H1 (cell line): Measurements from ENCODE around the gene MRPL54. TPM values are rescaled to one million over a fixed set of nuclear protein-coding genes. Genes with fewer than 3 reads are reported as not detected.

Experiments used
- CTCF ChIA-PET: fragments of 300-600 bp; sonication (Branson Sonifier 250); formaldehyde crosslinking; loops from one replicate; lab custom pipeline; 2021; ENCODE audit not compliant: partially characterized antibody; lab: Charles Lee
- POLR2A ChIA-PET: fragments of 300-600 bp; sonication (Branson Sonifier 250); formaldehyde crosslinking; loops from one replicate; lab custom pipeline; 2021; ENCODE audit warnings: inconsistent platforms; ENCODE audit not compliant: partially characterized antibody; lab: Charles Lee
- DNase-seq, 2 experiments: peaks; one replicate each; pipeline versions ENCODE4 v3.0.0 to v3.0.0-alpha.2; 2010 to 2022; ENCODE audit warnings: low spot score in 2 of 2, low read depth in 1 of 2, mixed read lengths in 1 of 2
- FAIRE-seq: peaks from 2 replicates; lab custom pipeline; 2011; peaks lifted over from hg19 to GRCh38; lab: Jason Lieb, UNC
- H2AFZ ChIP-seq: 2 replicates; pipeline ENCODE4 v1.8.1; 2012; ENCODE audit warnings: low read length, inconsistent platforms
- H2AK5ac ChIP-seq: 2 replicates; pipeline ENCODE4 v1.6.1; 2013; ENCODE audit warnings: low read depth, low read length
- H2BK120ac ChIP-seq: replicated peaks from 2 replicates; pipeline ENCODE3; 2013; ENCODE audit warnings: low read depth, low read length, inconsistent platforms
- H2BK12ac ChIP-seq: 2 replicates; pipeline ENCODE4 v1.6.1; 2013; ENCODE audit warnings: low read depth, low read length
- H2BK15ac ChIP-seq: 2 replicates; pipeline ENCODE4 v1.6.1; 2013; ENCODE audit warnings: low read length
- H2BK20ac ChIP-seq: 2 replicates; pipeline ENCODE4 v1.6.1; 2013; ENCODE audit warnings: low read length
- H2BK5ac ChIP-seq: 2 replicates; pipeline ENCODE4 v1.6.1; 2013; ENCODE audit warnings: low read depth, low read length
- H3K14ac ChIP-seq: 2 replicates; pipeline ENCODE4 v1.6.1; 2013; ENCODE audit warnings: inconsistent platforms; ENCODE audit not compliant: insufficient read length
- H3K18ac ChIP-seq: 2 replicates; pipeline ENCODE4 v1.6.1; 2013; ENCODE audit warnings: low read length; ENCODE audit errors: extremely low read depth
- H3K23ac ChIP-seq: 2 replicates; pipeline ENCODE4 v1.6.1; 2013; ENCODE audit warnings: inconsistent platforms; ENCODE audit not compliant: insufficient read length
- H3K23me2 ChIP-seq: 2 replicates; pipeline ENCODE4 v1.6.1; 2013; ENCODE audit warnings: low read depth, low read length
- H3K27ac ChIP-seq: 2 replicates; pipeline ENCODE4 v1.6.1; 2011; ENCODE audit warnings: low read depth, low read length, inconsistent platforms
- H3K27me3 ChIP-seq, 4 experiments: replicated peaks in 1 of 4; 1 replicate in 1 of 4; 2 replicates in 3 of 4; pipeline versions ENCODE4 v1.6.1 to v1.8.1; 2011 to 2013; ENCODE audit warnings: low read length in 3 of 4, mild to moderate bottlenecking in 3 of 4, inconsistent platforms in 2 of 4, mixed read lengths in 2 of 4, moderate library complexity in 1 of 4; ENCODE audit not compliant: control insufficient read depth in 3 of 4, insufficient read depth in 3 of 4; ENCODE audit errors: extremely low read depth in 1 of 4
- H3K36me3 ChIP-seq, 4 experiments: 2 replicates each; pipeline versions ENCODE4 v1.6.1 to v1.8.1; 2011 to 2013; ENCODE audit warnings: mild to moderate bottlenecking in 4 of 4, low read length in 3 of 4, moderate library complexity in 2 of 4, control low read depth in 1 of 4, inconsistent platforms in 1 of 4; ENCODE audit not compliant: insufficient read depth in 4 of 4, control insufficient read depth in 2 of 4
- H3K4ac ChIP-seq: replicated peaks from 2 replicates; pipeline ENCODE3; 2013; ENCODE audit warnings: low read length, low read depth, mixed read lengths, inconsistent platforms; ENCODE audit not compliant: insufficient read length
- H3K4me1 ChIP-seq, 4 experiments: replicated peaks in 1 of 4; 1 replicate in 1 of 4; 2 replicates in 3 of 4; pipeline versions ENCODE4 v1.6.1 to v1.8.1; 2011 to 2013; ENCODE audit warnings: low read length in 3 of 4, inconsistent platforms in 2 of 4, mixed read lengths in 1 of 4; ENCODE audit not compliant: insufficient read depth in 4 of 4, control insufficient read depth in 3 of 4
- H3K4me2 ChIP-seq, 2 experiments: 2 replicates each; pipeline versions ENCODE4 v1.6.1 to v1.8.1; 2011 to 2013; ENCODE audit warnings: low read depth in 2 of 2, low read length in 2 of 2, control low read depth in 1 of 2, inconsistent platforms in 1 of 2, mild to moderate bottlenecking in 1 of 2; ENCODE audit not compliant: insufficient read depth in 1 of 2
- H3K4me3 ChIP-seq, 4 experiments: fragments of 200-600, 300-600 bp in 1 of 4; sonication (generic), shearing (Covaris generic), sonication (Bioruptor Twin) in 1 of 4; 2 replicates each; pipeline versions ENCODE4 v1.5.1 to v1.8.1; 2011 to 2016; ENCODE audit warnings: low read length in 4 of 4, low read depth in 3 of 4, control low read depth in 2 of 4, inconsistent platforms in 2 of 4, mild to moderate bottlenecking in 2 of 4, mixed read lengths in 1 of 4, moderate library complexity in 1 of 4; ENCODE audit not compliant: insufficient read depth in 2 of 4; ENCODE audit errors: extremely low read depth in 1 of 4
- H3K56ac ChIP-seq: replicated peaks from 2 replicates; pipeline ENCODE3; 2013; ENCODE audit warnings: low read depth, mild to moderate bottlenecking, mixed read lengths, low read length, inconsistent platforms; ENCODE audit not compliant: insufficient read length
- H3K79me1 ChIP-seq: 2 replicates; pipeline ENCODE4 v1.6.1; 2013; ENCODE audit warnings: low read depth, low read length, control low read depth
- H3K79me2 ChIP-seq, 2 experiments: 2 replicates each; pipeline versions ENCODE4 v1.6.1 to v1.8.1; 2012 to 2013; ENCODE audit warnings: low read length in 2 of 2, mild to moderate bottlenecking in 2 of 2, inconsistent platforms in 1 of 2; ENCODE audit not compliant: insufficient read depth in 2 of 2, control insufficient read depth in 1 of 2
- H3K9ac ChIP-seq, 4 experiments: replicated peaks in 1 of 4; 1 replicate in 1 of 4; 2 replicates in 3 of 4; pipeline versions ENCODE4 v1.6.1 to v1.8.1; 2011 to 2013; ENCODE audit warnings: low read depth in 3 of 4, low read length in 3 of 4, control low read depth in 2 of 4, mild to moderate bottlenecking in 2 of 4, moderate library complexity in 2 of 4, inconsistent platforms in 1 of 4; ENCODE audit errors: extremely low read depth in 1 of 4
- H3K9me3 ChIP-seq, 2 experiments: 2 replicates each; pipeline versions ENCODE4 v1.6.1 to v1.8.1; 2012 to 2013; ENCODE audit warnings: mild to moderate bottlenecking in 2 of 2, moderate library complexity in 2 of 2, control low read depth in 1 of 2, inconsistent platforms in 1 of 2, low read depth in 1 of 2, low read length in 1 of 2, mixed read lengths in 1 of 2; ENCODE audit not compliant: insufficient read depth in 2 of 2
- H4K20me1 ChIP-seq, 2 experiments: replicated peaks in 1 of 2; 2 replicates each; pipeline versions ENCODE3 to v1.8.1; 2011 to 2013; ENCODE audit warnings: inconsistent platforms in 2 of 2, low read length in 2 of 2, mild to moderate bottlenecking in 1 of 2; ENCODE audit not compliant: insufficient read depth in 2 of 2, control insufficient read depth in 1 of 2
- H4K5ac ChIP-seq: 2 replicates; pipeline ENCODE4 v1.6.1; 2013; ENCODE audit warnings: low read length, low read depth, mixed read lengths, inconsistent platforms; ENCODE audit not compliant: insufficient read length
- H4K8ac ChIP-seq: 2 replicates; pipeline ENCODE4 v1.8.0; 2013; ENCODE audit warnings: mild to moderate bottlenecking, moderate library complexity, low read length, inconsistent platforms; ENCODE audit not compliant: insufficient read depth; ENCODE audit errors: extremely low read depth
- H4K91ac ChIP-seq: replicated peaks from 2 replicates; pipeline ENCODE3; 2013; ENCODE audit warnings: low read length, mixed read lengths, inconsistent platforms; ENCODE audit not compliant: insufficient read length
- SIN3A ChIP-seq, 2 experiments: IDR thresholded peaks in 1 of 2; conservative IDR thresholded peaks in 1 of 2; 2 replicates each; pipeline ENCODE4 v1.6.1; 2011 to 2012; ENCODE audit warnings: low read length in 2 of 2, improper control_type of control experiment in 1 of 2, low read depth in 1 of 2, mild to moderate bottlenecking in 1 of 2
- SP4 ChIP-seq: IDR thresholded peaks from 2 replicates; pipeline ENCODE4 v1.6.1; 2012; ENCODE audit warnings: low read length, inconsistent platforms
- TEAD4 ChIP-seq: IDR thresholded peaks from 2 replicates; pipeline ENCODE4 v1.6.1; 2012; ENCODE audit warnings: low read depth, low read length, inconsistent platforms, mixed read lengths
- YY1 ChIP-seq: IDR thresholded peaks from 2 replicates; pipeline ENCODE4 v1.6.1; 2011; ENCODE audit warnings: low read depth, mild to moderate bottlenecking, low read length
- ZNF274 ChIP-seq: IDR thresholded peaks from 2 replicates; pipeline ENCODE4 v1.7.0; 2012; ENCODE audit warnings: low read length, borderline replicate concordance; ENCODE audit errors: extremely low read depth
- WGBS, 2 experiments: shearing (Covaris generic) in 1 of 2; methylation state at CpG; one replicate each; pipeline versions ENCODE4 v1.1.6 to v1.1.7; 2013 to 2015; ENCODE audit warnings: low lambda C conversion rate in 2 of 2, mixed read lengths in 2 of 2, inconsistent platforms in 1 of 2, low coverage in 1 of 2, missing lambda C conversion rate in 1 of 2; ENCODE audit not compliant: insufficient replicate concordance in 2 of 2, insufficient coverage in 1 of 2, insufficient read length in 1 of 2; ENCODE audit errors: extremely low coverage in 1 of 2, missing lambda C conversion rate in 1 of 2; 5-methylcytosine and 5-hydroxymethylcytosine counted together
- polyA plus RNA-seq, 7 experiments: library from polyadenylated mRNA; depleted of rRNA in 3 of 7; stranded (reverse) in 5 of 7; unstranded in 2 of 7; fragments of >200 nt in 5 of 7; fragments of 200-250 nt in 2 of 7; gene quantifications; 1 replicate in 5 of 7; 2 replicates in 1 of 7; 4 replicates in 1 of 7; pipeline versions ENCODE4 v1.2.1 to v1.2.3, GENCODE V29; 2011 to 2013; ENCODE audit warnings: missing spikeins in 2 of 7, mixed read lengths in 2 of 7
- total RNA-seq: library from RNA; stranded (reverse); fragmentation: NEBNext Ultra II Directional; extraction: Animal tissue kit (Norgen Biotek cat#: 25700); gene quantifications from 2 replicates; pipeline ENCODE4 v1.2.1, GENCODE V29; 2021

MRPL54 gene
- total and polyA plus RNA-seq, 2 of the 8 experiments (the other 6 are each of a cell fraction or from before 2014, with no cell fraction given): 63.8 to 72.8 TPM

GRCh38 chr19:3766520-3766919, 4.0 kb downstream of the MRPL54 start:
- peaks cover 0 to 8% (median 3%) of the 10 kb centered on the region in 4 experiments; a peak in 6 of 8 replicates for H3K36me3 ChIP-seq
- peaks cover 0 to 4% (median 1%) of the 10 kb centered on the region in 4 experiments; a peak in 2 of 7 replicates for H3K4me1 ChIP-seq
- H4K20me1 ChIP-seq: peaks cover 0 to 11% of the 10 kb centered on the region in 2 experiments
- ChIA-PET CTCF (interaction anchor here (0.6 to 0.7 kb wide), 2 partner anchors 30 to 74 kb away, joined by 3 read pairs; no protein-coding TSS in a partner anchor), POLR2A (interaction anchor here (1.3 kb wide), 1 partner anchor 17 kb away, joined by 4 read pairs; no protein-coding TSS in a partner anchor)
- no peak overlapping the region for H3K14ac ChIP-seq
- no peaks in the 10 kb centered on the region; the same call in 1 of the 2 replicates for H3K23me2 ChIP-seq
- H2BK5ac ChIP-seq: no peak overlapping the region
- no peak overlapping the region for H4K5ac ChIP-seq
- H2AFZ ChIP-seq: no peak overlapping the region
- H3K27me3 ChIP-seq: no peaks in the 10 kb centered on the region
- H3K56ac ChIP-seq: no peak overlapping the region
- no peak overlapping the region for H2BK12ac ChIP-seq
- TF ChIP-seq ZNF274: no peak
- TF ChIP-seq YY1: no peak
- no peak for TF ChIP-seq SP4
- no peak for TF ChIP-seq SIN3A (conservative IDR thresholded peaks at IDR 0.05 in 1 of 2, IDR thresholded peaks at IDR 0.05 in 1 of 2; ENCODE audit: low read depth in 1 of 2, low read length in 2 of 2)
- no peak for TF ChIP-seq TEAD4
- TF ChIP-seq, all 59 proteins: peak for 0
- no peak overlapping the region for H3K4me2 ChIP-seq
- H4K91ac ChIP-seq: no peak overlapping the region
- 0 out of 2 replicates have a peak, but pooled peaks cover 3% of the 10 kb centered on the region for H3K79me1 ChIP-seq
- no peak overlapping the region for H3K23ac ChIP-seq
- H3K27ac ChIP-seq: no peak overlapping the region
- no peak overlapping the region for H3K4me3 ChIP-seq
- H3K79me2 ChIP-seq: peaks cover 0 to 2% of the 10 kb centered on the region in 2 experiments; a peak in 1 of 4 replicates
- H2AK5ac ChIP-seq: no peak overlapping the region
- no peak overlapping the region for H2BK120ac ChIP-seq
- DNase-seq (no peak), FAIRE-seq (no peak)
- no peak overlapping the region for H3K18ac ChIP-seq
- no peak overlapping the region for H4K8ac ChIP-seq
- H3K9ac ChIP-seq: no peak overlapping the region
- H2BK20ac ChIP-seq: no peak overlapping the region
- no peak overlapping the region for H3K4ac ChIP-seq
- 82% methylated on average over 7 of the region's 7 CpGs; no CpG with 5 or more reads in 1 of the 2 experiments for WGBS, 2 experiments
- no peak overlapping the region for H2BK15ac ChIP-seq
- H3K9me3 ChIP-seq: no peaks in the 10 kb centered on the region
